ENCODE measurements around the gene NOPCHAP1. TPM values are rescaled to one million over a fixed set of nuclear protein-coding genes. Genes with fewer than 3 reads are reported as not detected.

Gene NOPCHAP1
- total RNA-seq, 1 experiment from 2014 or later, result 49.3 TPM

- H3K4me3 Mint-ChIP-seq, result no peak overlapping the region
- H3K9me3 Mint-ChIP-seq, result no peaks in the 10 kb centered on the region
- no peaks in the 10 kb centered on the region for H3K27me3 Mint-ChIP-seq (ENCODE audit: low read depth)
- Histone ChIP-seq H3K4ac (ENCODE audit: low read depth, low read length) (no peak overlapping the region), H2BK12ac (ENCODE audit: insufficient read length, low read depth, low read length) (no peak overlapping the region), H2AFZ (ENCODE audit: low read length) (no peak overlapping the region), H2BK120ac (ENCODE audit: low read depth, low read length, poor library complexity, severe bottlenecking) (no peak overlapping the region), H4K91ac (ENCODE audit: insufficient read length, low read depth, low read length) (no peak overlapping the region), H2BK15ac (ENCODE audit: low read depth, low read length) (no peak overlapping the region), H2BK20ac (ENCODE audit: low read depth, low read length, poor library complexity, severe bottlenecking) (no peak overlapping the region), H3K9ac (ENCODE audit: extremely low read depth, insufficient read length, low read length) (no peak overlapping the region), H2AK5ac (ENCODE audit: insufficient read length, low read length) (no peak overlapping the region), H3K23me2 (ENCODE audit: insufficient read length, low read depth, low read length, poor library complexity, severe bottlenecking) (no peaks in the 10 kb centered on the region), H3K23ac (ENCODE audit: insufficient read length, low read depth, low read length) (no peak overlapping the region), H3T11ph (ENCODE audit: low read length) (no peak overlapping the region), H3K18ac (ENCODE audit: insufficient read length, low read depth, low read length) (no peak overlapping the region), H3K4me2 (ENCODE audit: insufficient read depth, insufficient read length, low read length) (no peak overlapping the region), H3K56ac (ENCODE audit: insufficient read length, low read depth, low read length) (no peak overlapping the region), H4K5ac (ENCODE audit: insufficient read length, low read depth, low read length) (no peak overlapping the region), H3K14ac (ENCODE audit: insufficient read depth, low read length) (no peak overlapping the region), H3K27ac (ENCODE audit: insufficient read length, low read depth, low read length) (no peak overlapping the region), H2BK5ac (ENCODE audit: insufficient read length, low read length) (no peak overlapping the region), H4K20me1 (ENCODE audit: control insufficient read depth, insufficient read depth, insufficient read length) (no peaks in the 10 kb centered on the region), H3K79me1 (ENCODE audit: insufficient read depth, low read depth, low read length, poor library complexity, severe bottlenecking) (no peaks in the 10 kb centered on the region), H4K8ac (replicated peaks; ENCODE audit: insufficient read length, low read depth, low read length) (no peak overlapping the region), H3K4me1 (ENCODE audit: insufficient read depth, low read length) (no peaks in the 10 kb centered on the region), H3K9me3 (ENCODE audit: control insufficient read depth, low read depth, low read length) (no peaks in the 10 kb centered on the region), H3K27me3 (ENCODE audit: insufficient read depth, low read length) (no peaks in the 10 kb centered on the region), H3K79me2 (ENCODE audit: insufficient read depth, low read length) (no peaks in the 10 kb centered on the region)
- no peaks in the 10 kb centered on the region; a peak in 1 of 7 replicates for H3K36me3 Mint-ChIP-seq (ENCODE audit: insufficient read depth in 1 of 3, low read depth in 3 of 3)
- no peak for TF ChIP-seq CTCF (conservative IDR thresholded peaks at IDR 0.05)
- peak overlapping the region in 1 of 3 experiments; percentile 0; a peak in 1 of 7 replicates for H3K27ac Mint-ChIP-seq
- peaks cover 11 to 14% of the 10 kb centered on the region in 2 experiments for H3K4me1 Mint-ChIP-seq
- no CpG with 5 or more reads among the region's 3 CpGs for WGBS (ENCODE audit: extremely low coverage, insufficient read length, low lambda C conversion rate)
- no peak for DNase-seq
Observed at GRCh38 chr12:105020241-105020962, 34.3 kb downstream of the NOPCHAP1 start.

Measured in H9 (cell line).